CD1c-positive myeloid dendritic cell (primary cell): ENCODE data around the gene BCL2L13.

Experiments
- DNase-seq: peaks from one replicate; pipeline ENCODE4 v3.0.0-alpha.2; 2016; ENCODE audit errors: extremely low spot score

BCL2L13 gene

DNA sequence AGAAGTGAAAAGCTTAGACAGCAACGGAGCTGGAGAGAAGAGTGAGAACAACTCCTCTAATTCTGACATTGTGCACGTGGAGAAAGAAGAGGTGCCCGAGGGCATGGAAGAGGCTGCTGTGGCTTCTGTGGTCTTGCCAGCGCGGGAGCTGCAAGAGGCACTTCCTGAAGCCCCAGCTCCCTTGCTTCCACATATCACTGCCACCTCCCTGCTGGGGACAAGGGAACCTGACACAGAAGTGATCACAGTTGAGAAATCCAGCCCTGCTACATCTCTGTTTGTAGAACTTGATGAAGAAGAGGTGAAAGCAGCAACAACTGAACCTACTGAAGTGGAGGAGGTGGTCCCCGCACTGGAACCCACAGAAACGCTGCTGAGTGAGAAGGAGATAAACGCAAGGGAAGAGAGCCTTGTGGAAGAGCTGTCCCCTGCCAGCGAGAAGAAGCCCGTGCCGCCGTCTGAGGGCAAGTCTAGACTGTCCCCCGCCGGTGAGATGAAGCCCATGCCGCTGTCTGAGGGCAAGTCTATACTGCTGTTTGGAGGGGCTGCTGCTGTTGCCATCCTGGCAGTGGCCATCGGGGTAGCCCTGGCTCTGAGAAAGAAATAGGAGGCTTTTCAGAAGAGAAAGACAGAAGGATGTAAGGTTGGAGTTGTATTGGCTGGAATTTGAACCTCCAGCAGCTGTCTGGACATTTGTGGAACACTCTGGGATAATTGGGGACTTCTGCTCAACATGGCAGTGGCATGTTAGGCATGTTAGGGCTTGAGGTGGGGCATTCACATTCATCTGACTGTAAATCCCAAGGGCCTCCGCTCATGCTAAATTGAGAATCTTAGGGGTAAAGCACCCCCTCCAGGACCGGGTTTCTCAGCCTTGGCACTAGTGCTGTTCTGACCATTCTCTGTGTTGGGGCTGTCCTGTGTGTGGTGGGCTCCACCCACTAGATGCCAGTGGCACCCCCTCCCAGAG lies 88.7 kb downstream of the BCL2L13 start:
- peak; percentile 27 for DNase-seq

GRCh38 chr22:17728786-17729185 lies 90.2 kb downstream of the BCL2L13 start:
- no peak for DNase-seq

- no peak for DNase-seq
Measured at GRCh38 chr22:17729561-17729960, 91.0 kb downstream of the BCL2L13 start.

- no peak for DNase-seq
Measured at GRCh38 chr22:17732251-17732854, 93.8 kb downstream of the BCL2L13 start.

DNA sequence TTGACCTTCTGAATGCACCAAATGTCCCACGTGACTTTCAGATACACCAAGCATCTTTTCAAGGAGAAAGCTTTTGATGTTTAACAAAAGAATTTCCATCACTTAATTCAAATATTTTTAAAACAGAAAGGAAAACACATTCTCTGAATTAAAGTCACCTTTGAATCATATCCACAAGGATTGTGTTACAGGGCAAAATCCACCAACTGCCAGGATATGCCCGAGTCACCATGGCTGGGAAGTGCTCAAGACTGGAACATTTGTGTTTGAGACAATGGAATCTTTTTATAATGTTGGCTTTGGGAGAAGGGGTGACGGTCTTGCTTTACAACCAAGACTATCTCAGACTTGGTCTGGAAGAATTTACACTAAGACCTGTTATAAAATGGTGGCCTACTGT lies 94.9 kb downstream of the BCL2L13 start:
- DNase-seq = no peak

- DNase-seq = no peak
Measured at GRCh38 chr22:17734187-17734586, 95.6 kb downstream of the BCL2L13 start.

GRCh38 chr22:17738386-17739128 lies 100.0 kb downstream of the BCL2L13 start:
- DNase-seq = no peak

GRCh38 chr22:17739196-17739975 lies 100.8 kb downstream of the BCL2L13 start:
- no peak for DNase-seq

DNA sequence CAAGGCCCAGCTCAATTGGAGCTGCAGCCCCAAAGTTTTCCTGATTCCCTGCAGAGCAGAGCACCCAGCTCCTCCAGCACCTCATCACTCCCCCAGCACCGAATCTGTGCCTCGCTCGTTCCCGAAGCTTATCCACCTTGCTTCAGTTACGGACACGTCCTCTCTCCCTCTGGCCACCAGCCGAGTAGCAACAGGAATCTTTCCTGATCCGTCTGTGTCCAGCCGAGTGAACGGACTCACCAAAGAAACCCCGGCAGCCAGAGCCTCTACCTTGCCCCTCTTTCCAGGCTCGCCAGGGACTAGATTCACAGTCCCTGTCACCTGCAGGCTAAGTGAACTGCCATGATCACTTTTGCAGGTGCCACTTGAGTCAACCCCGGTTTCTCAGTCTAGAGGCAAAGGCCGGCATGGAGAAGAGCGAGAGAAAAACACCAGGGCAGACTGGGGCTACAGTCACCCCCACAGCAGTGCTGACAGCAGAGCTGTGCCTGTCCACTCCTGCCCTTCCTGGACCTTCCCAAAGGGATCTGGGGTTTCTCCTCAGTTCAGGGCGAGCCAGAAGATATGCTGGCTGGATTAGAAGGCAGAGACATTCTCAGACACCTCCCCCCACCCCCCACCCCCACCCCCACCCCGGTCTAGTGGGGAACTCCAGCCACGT lies 103.4 kb downstream of the BCL2L13 start:
- no peak for DNase-seq

DNA sequence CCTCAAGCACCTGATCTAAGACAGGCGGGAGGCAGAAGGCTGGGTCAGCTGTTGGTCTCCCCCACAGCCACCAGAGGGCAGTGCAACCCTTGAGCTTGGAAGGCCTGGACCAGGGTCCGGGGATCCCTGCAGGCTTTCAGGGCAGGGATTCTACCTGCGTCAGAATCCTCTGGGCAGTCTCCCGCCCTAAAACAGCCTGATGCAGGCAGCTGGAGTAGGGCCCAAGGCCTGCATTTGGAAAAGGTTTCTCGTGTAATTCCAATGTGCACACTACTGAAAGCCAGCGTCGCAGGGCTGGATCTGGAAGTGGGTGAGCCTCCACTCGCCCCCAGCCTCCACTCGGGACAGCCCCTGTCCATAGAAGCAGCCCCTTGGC lies 104.0 kb downstream of the BCL2L13 start:
- peak; percentile 70 for DNase-seq

GRCh38 chr22:17743661-17744411 lies 105.3 kb downstream of the BCL2L13 start:
- no peak for DNase-seq

DNA sequence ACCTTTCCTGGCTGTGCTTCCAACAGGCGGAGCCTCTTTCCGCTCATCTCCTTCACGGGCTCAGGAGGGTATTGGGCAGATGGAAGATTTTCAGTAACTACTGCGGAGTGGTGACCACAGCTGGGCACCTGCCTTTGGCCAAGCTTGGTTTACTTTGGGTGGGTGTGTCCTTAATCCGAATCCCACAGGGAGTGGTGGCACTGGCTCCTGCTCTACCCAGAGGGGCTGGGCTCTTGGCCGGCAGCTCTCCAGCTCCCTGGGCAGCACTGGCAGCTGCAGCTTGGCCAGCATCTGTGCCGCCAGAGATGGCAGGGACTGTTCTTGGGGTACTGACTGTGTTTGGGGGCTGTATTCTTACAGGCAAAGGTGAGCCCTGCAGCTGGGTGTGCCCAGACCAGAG lies 105.9 kb downstream of the BCL2L13 start:
- no peak for DNase-seq

DNA sequence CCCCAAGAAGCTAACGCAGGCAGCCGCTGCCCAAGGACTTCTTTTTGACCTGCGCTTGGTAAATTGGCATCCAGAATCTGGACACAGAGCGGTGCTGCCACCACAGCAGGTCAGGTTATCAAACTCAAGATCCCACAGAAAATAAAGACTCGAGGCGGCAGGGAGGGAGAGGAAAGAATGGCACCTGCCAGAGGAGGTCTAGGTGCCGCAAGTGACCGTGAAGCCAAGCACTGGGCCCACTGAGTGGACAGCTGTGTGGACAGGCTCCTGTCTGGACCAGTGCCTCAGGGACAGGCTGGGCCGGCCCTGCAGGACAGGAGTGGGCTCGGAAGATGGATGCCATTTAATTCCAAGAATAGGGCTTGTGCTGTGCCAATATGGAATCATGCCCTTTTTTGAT lies 108.4 kb downstream of the BCL2L13 start:
- DNase-seq = no peak

DNA sequence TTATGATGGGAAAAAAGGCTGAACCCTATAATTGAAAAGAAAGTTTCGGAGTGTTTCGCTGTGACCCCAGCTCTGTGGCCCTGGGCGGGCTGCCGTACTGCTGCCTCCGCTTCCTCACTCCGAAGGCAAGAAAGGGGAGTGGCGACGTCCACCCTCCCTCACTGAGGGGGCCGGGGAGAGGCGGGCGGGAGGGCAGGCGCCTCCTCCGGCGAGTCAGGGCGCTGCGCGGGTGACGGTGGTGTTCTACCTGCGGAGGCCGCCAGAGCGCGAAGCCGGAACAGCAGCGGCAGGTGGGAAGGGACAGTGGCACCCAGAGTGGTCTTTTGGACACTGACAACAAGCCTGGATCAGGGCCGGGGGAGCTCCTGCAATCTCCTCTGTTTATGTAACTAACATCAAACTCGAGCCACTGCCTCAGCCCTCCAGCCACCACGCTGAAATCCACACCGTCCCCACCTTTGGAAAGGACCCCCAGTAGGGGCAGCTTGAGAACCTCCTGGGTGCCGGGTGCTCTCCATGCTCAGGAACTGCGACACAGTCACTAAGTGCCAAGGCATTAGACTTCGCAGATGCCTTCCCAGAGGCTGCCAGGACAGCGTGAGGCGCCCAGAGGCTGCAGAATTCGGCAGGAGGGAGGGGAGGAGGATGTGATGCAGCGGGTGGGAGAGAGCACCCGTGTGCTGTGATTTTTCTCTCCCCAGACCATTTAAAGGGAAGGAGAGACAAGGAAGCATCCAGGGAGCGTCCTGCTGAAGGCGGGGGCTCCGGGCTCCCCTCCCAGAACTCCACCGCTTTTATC lies 110.2 kb downstream of the BCL2L13 start:
- no peak for DNase-seq

GRCh38 chr22:17749605-17750395 lies 111.2 kb downstream of the BCL2L13 start:
- DNase-seq = no peak

- DNase-seq = no peak
Measured at GRCh38 chr22:17751596-17751995, 113.0 kb downstream of the BCL2L13 start.

- DNase-seq = peak; percentile 88
Measured at GRCh38 chr22:17753401-17753989, 114.9 kb downstream of the BCL2L13 start.

DNA sequence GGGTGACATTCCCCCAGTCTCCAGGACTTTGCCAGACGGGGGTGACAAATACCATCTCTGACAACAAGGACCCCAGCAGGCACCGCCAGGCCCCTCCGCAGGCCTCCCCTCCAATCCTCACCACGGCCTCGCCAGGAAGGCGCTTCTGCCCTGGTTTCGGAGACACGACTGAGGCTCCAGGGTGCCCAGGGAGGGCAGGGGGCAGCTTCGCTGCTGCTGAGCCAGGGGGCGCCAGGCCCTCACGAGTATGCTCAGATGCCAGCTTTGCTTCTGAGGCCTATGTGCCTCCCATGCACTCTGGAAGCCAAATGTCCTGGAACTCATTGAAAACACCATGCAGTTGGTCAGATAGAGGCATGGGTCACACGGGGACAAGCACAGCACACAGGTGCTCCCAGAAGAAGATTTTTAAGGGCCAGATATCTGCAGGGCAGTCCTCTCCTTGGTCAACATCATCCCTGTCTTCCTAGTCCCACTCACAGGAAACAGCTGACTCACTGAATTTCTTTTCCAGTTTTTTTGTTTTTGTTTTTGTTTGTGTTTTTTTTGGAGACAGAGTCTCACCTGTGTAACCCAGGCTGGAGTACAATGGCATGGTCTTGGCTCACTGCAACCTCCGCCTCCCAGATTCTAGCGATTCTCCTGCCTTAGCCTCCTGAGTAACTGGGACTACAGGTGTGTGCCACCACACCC lies 115.8 kb downstream of the BCL2L13 start:
- peak; percentile 37 for DNase-seq
